Left renal pelvis (tissue), 4 donors: ENCODE results near the gene APRT. TPM values are rescaled to one million over a fixed set of nuclear protein-coding genes. Genes with fewer than 3 reads are reported as not detected.

ENCODE experiments used
- DNase-seq, 4 donors: peaks; one replicate each; pipeline ENCODE4 v3.0.0-alpha.2; 2013; ENCODE audit warnings: low read depth in 4 of 4, low spot score in 3 of 4
- polyA plus RNA-seq, 4 donors: library from polyadenylated mRNA; unstranded; fragments of 120-200 nt; gene quantifications; one replicate each; pipeline ENCODE4 v1.2.1, GENCODE V29; 2013; ENCODE audit not compliant: insufficient read length in 4 of 4

APRT gene
- polyA plus RNA-seq, 4 donors: 57.9 to 122 (median 80.7) TPM

GRCh38 chr16:88809676-88810165 lies 2.0 kb downstream of the APRT start:
- DNase-seq: no peak

- no peak for DNase-seq
Observed at GRCh38 chr16:88809068-88809675, 2.6 kb downstream of the APRT start.

GRCh38 chr16:88807626-88808453 lies 3.9 kb downstream of the APRT start:
- no peak for DNase-seq

- no peak for DNase-seq
Observed at GRCh38 chr16:88807142-88807625, 4.5 kb downstream of the APRT start.

- no peak for DNase-seq
Observed at GRCh38 chr16:88806491-88807111, 5.1 kb downstream of the APRT start.

GRCh38 chr16:88805887-88806393 lies 5.8 kb downstream of the APRT start:
- no peak for DNase-seq

GRCh38 chr16:88805340-88805715 lies 6.4 kb downstream of the APRT start:
- no peak for DNase-seq

- no peak for DNase-seq
Observed at GRCh38 chr16:88804552-88805339, 7.0 kb downstream of the APRT start.

GRCh38 chr16:88804173-88804551 lies 7.6 kb downstream of the APRT start:
- no peak for DNase-seq

GRCh38 chr16:88803264-88803987 lies 8.3 kb downstream of the APRT start, which contains the start of gene CDT1:
Gene CDT1 (plus strand): TSS chr16:88803789. CDS start chr16:88803832, 43 bp downstream.
- peak in 3 of 4 donors; percentile 64 to 74 (median 68) for DNase-seq

GRCh38 chr16:88800277-88800592 lies 11.5 kb downstream of the APRT start:
- DNase-seq: no peak

- DNase-seq: no peak
Observed at GRCh38 chr16:88799569-88800276, 12.0 kb downstream of the APRT start.

- no peak for DNase-seq
Observed at GRCh38 chr16:88798772-88799455, 12.8 kb downstream of the APRT start.

GRCh38 chr16:88798073-88798472 lies 13.7 kb downstream of the APRT start:
- DNase-seq: no peak

- DNase-seq: no peak
Observed at GRCh38 chr16:88796278-88796677, 15.4 kb downstream of the APRT start.

- DNase-seq: no peak
Observed at GRCh38 chr16:88793251-88793954, 18.3 kb downstream of the APRT start.

GRCh38 chr16:88792668-88793250 lies 19.0 kb downstream of the APRT start:
- DNase-seq: no peak

GRCh38 chr16:88792078-88792550 lies 19.6 kb downstream of the APRT start:
- no peak for DNase-seq
